ENCODE measurements around the gene ZNF236. TPM values are rescaled to one million over a fixed set of nuclear protein-coding genes. Genes with fewer than 3 reads are reported as not detected.

Gene ZNF236
- total and polyA plus RNA-seq, 2 experiments from 2014 or later = 7.4 to 8.2 TPM

DNA sequence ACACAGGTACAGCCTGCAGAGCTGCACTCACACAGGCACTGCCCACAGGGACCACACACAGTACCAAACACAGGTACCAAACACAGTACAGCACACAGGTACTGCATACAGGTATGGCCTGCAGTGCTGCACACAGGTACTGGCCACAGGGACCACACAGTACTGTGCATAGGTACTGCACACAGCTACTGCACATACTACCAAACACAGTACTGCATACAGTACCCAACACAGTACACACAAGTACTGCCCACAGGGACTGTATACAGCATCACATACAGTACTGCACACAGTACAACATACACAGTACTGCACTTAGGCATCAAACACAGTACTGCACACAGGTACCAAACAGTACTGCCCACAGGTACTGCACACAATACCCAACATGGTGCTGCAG is 74.3 kb downstream of the ZNF236 start:
- H2AFZ ChIP-seq = no peak overlapping the region
- H3K36me3 ChIP-seq (replicated peaks; ENCODE audit: insufficient read depth, low read depth) = peaks cover 3% of the 10 kb centered on the region
- H3K4me1 ChIP-seq (ENCODE audit: insufficient read depth) = no peaks in the 10 kb centered on the region
- no peaks in the 10 kb centered on the region for H4K20me1 ChIP-seq (ENCODE audit: insufficient read depth, poor library complexity, severe bottlenecking)
- H3K4me3 ChIP-seq = no peak overlapping the region
- no peaks in the 10 kb centered on the region for H3K79me2 ChIP-seq
- H3K27me3 ChIP-seq = no peaks in the 10 kb centered on the region
- no peaks in the 10 kb centered on the region for H3K9me2 ChIP-seq (replicated peaks; ENCODE audit: insufficient read depth)
- no peak for DNase-seq (ENCODE audit: low spot score)
- no peaks in the 10 kb centered on the region for H3K9me3 ChIP-seq (ENCODE audit: low read depth)
- no peak overlapping the region for H3K4me2 ChIP-seq
- no peak overlapping the region for H3K27ac ChIP-seq
- TF ChIP-seq, protein P1, sequence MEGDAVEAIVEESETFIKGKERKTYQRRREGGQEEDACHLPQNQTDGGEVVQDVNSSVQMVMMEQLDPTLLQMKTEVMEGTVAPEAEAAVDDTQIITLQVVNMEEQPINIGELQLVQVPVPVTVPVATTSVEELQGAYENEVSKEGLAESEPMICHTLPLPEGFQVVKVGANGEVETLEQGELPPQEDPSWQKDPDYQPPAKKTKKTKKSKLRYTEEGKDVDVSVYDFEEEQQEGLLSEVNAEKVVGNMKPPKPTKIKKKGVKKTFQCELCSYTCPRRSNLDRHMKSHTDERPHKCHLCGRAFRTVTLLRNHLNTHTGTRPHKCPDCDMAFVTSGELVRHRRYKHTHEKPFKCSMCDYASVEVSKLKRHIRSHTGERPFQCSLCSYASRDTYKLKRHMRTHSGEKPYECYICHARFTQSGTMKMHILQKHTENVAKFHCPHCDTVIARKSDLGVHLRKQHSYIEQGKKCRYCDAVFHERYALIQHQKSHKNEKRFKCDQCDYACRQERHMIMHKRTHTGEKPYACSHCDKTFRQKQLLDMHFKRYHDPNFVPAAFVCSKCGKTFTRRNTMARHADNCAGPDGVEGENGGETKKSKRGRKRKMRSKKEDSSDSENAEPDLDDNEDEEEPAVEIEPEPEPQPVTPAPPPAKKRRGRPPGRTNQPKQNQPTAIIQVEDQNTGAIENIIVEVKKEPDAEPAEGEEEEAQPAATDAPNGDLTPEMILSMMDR (IDR thresholded peaks at IDR 0.05; ENCODE audit: poor library complexity) = no peak
- TF ChIP-seq EZH2 (IDR thresholded peaks at IDR 0.05; ENCODE audit: borderline replicate concordance) (no peak), EZH2phosphoT487 (IDR thresholded peaks at IDR 0.05; ENCODE audit: low read depth, severe bottlenecking, unreplicated experiment) (no peak)

DNA sequence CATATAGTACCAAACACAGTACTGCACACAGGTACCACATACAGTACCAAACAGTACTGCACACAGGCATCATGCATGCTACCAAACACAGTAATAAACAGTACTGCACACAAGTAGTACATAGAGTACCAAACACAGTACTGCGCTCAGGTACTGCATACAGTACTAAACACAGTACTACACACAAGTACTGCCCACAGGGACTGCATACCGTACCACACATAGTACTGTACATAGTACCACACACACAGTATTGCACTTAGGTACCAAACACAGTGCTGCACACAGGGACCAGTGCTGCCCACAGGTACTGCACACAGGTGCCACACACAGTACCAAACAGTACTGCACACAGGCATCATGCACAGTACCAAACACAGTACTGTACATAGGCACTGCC is 74.9 kb downstream of the ZNF236 start:
- Histone ChIP-seq H3K36me3 (replicated peaks; ENCODE audit: insufficient read depth, low read depth) (peaks cover 3% of the 10 kb centered on the region), H3K9me2 (replicated peaks; ENCODE audit: insufficient read depth) (no peaks in the 10 kb centered on the region), H3K9me3 (ENCODE audit: low read depth) (no peaks in the 10 kb centered on the region), H2AFZ (no peak overlapping the region), H4K20me1 (ENCODE audit: insufficient read depth, poor library complexity, severe bottlenecking) (no peaks in the 10 kb centered on the region), H3K4me1 (ENCODE audit: insufficient read depth) (no peaks in the 10 kb centered on the region), H3K27me3 (no peaks in the 10 kb centered on the region), H3K4me3 (no peak overlapping the region), H3K79me2 (no peaks in the 10 kb centered on the region), H3K27ac (no peak overlapping the region), H3K4me2 (no peak overlapping the region)
- DNase-seq (ENCODE audit: low spot score) = no peak
- TF ChIP-seq, protein P1 (IDR thresholded peaks at IDR 0.05; ENCODE audit: poor library complexity) = no peak
- TF ChIP-seq EZH2phosphoT487 (IDR thresholded peaks at IDR 0.05; ENCODE audit: low read depth, severe bottlenecking, unreplicated experiment) = no peak
- TF ChIP-seq EZH2 (IDR thresholded peaks at IDR 0.05; ENCODE audit: borderline replicate concordance) = no peak
- WGBS (ENCODE audit: low lambda C conversion rate, missing lambda C conversion rate) = 98% methylated on average over 2 of the region's 2 CpGs

DNA sequence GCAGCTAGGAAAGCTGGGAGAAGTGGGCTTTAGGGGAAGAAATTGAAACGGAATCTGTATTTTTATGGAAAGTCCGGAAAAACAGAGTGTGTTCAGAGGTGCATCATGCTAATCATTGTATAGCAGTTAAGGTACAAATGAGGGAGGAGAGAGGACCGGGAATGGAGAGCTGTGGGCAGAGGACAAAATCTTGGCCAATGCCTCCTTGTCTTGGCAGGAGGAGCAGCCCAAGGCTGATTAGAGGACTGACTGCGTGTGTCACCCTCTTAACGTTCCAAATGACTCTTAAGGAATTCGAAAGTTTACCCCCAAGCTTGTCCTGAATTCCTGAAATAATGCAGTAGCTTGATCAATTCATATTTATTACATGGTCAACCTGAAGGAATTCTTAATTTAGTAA is 81.0 kb downstream of the ZNF236 start:
- Histone ChIP-seq H2AFZ (no peak overlapping the region), H3K4me2 (no peak overlapping the region), H3K36me3 (replicated peaks; ENCODE audit: insufficient read depth, low read depth) (peaks cover 3% of the 10 kb centered on the region), H3K79me2 (no peaks in the 10 kb centered on the region), H3K9me2 (replicated peaks; ENCODE audit: insufficient read depth) (no peaks in the 10 kb centered on the region), H3K4me3 (no peak overlapping the region), H3K9me3 (ENCODE audit: low read depth) (no peaks in the 10 kb centered on the region), H4K20me1 (ENCODE audit: insufficient read depth, poor library complexity, severe bottlenecking) (no peaks in the 10 kb centered on the region), H3K27ac (no peak overlapping the region), H3K27me3 (no peaks in the 10 kb centered on the region), H3K4me1 (ENCODE audit: insufficient read depth) (no peaks in the 10 kb centered on the region)
- 91% methylated on average over 6 of the region's 6 CpGs for WGBS (ENCODE audit: low lambda C conversion rate, missing lambda C conversion rate)
- TF ChIP-seq EZH2phosphoT487 (IDR thresholded peaks at IDR 0.05; ENCODE audit: low read depth, severe bottlenecking, unreplicated experiment) (no peak), EZH2 (IDR thresholded peaks at IDR 0.05; ENCODE audit: borderline replicate concordance) (no peak)
- TF ChIP-seq, protein P1 (IDR thresholded peaks at IDR 0.05; ENCODE audit: poor library complexity) = no peak
- DNase-seq (ENCODE audit: low spot score) = no peak

DNA sequence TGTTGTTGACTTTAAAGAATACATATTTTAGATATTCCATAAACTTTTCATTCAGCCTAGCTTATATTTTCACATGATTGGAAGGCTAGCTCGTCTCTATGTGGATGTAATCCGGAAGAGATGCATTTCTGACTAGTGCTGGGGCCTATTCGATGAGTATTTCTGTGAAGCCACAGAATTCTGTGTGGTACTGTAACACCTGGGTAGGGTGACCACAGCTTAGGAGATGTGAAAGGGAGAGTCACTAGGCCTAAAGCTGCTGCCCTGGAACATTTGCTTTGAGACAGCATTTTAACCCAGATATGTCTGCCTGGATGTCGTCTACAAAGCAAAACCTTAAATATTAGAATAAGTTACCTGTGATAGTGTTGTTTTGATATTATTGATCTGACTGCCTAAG is 83.5 kb downstream of the ZNF236 start:
- Histone ChIP-seq H4K20me1 (ENCODE audit: insufficient read depth, poor library complexity, severe bottlenecking) (no peaks in the 10 kb centered on the region), H3K4me1 (ENCODE audit: insufficient read depth) (no peaks in the 10 kb centered on the region), H3K27ac (no peak overlapping the region), H3K36me3 (replicated peaks; ENCODE audit: insufficient read depth, low read depth) (peaks cover 3% of the 10 kb centered on the region), H3K9me3 (ENCODE audit: low read depth) (no peaks in the 10 kb centered on the region), H3K4me3 (no peak overlapping the region), H3K9me2 (replicated peaks; ENCODE audit: insufficient read depth) (no peaks in the 10 kb centered on the region), H3K4me2 (no peak overlapping the region), H3K79me2 (no peaks in the 10 kb centered on the region), H2AFZ (no peak overlapping the region), H3K27me3 (no peaks in the 10 kb centered on the region)
- DNase-seq (ENCODE audit: low spot score) = no peak
- TF ChIP-seq EZH2phosphoT487 (IDR thresholded peaks at IDR 0.05; ENCODE audit: low read depth, severe bottlenecking, unreplicated experiment) (no peak), EZH2 (IDR thresholded peaks at IDR 0.05; ENCODE audit: borderline replicate concordance) (no peak)
- TF ChIP-seq, protein P1 (IDR thresholded peaks at IDR 0.05; ENCODE audit: poor library complexity) = no peak
- WGBS (ENCODE audit: low lambda C conversion rate, missing lambda C conversion rate) = 97% methylated on average over 4 of the region's 4 CpGs
